HepG2 (cell line): Measurements from ENCODE around the gene TUT1. TPM values are rescaled to one million over a fixed set of nuclear protein-coding genes. Genes with fewer than 3 reads are reported as not detected.

ENCODE experiments used
- ADNP ChIP-seq: sonication (generic); formaldehyde crosslinking; IDR thresholded peaks from 2 replicates; pipeline ENCODE4 v1.4.0; 2020; ENCODE audit warnings: missing genetic modification reagents
- AGO2 ChIP-seq: fragments of 200-400 bp; formaldehyde crosslinking; optimal IDR thresholded peaks from 2 replicates; pipeline ENCODE3; 2017; ENCODE audit warnings: mild to moderate bottlenecking, low read depth, low read length, moderate library complexity
- BORCS8-MEF2B ChIP-seq: sonication (generic); formaldehyde crosslinking; IDR thresholded peaks from 2 replicates; pipeline ENCODE4 v1.8.0; 2022; ENCODE audit warnings: mild to moderate bottlenecking, missing genetic modification reagents
- CEBPG ChIP-seq: IDR thresholded peaks from 2 replicates; pipeline ENCODE4 v1.6.1; 2016
- FOXK1 ChIP-seq: sonication (generic); formaldehyde crosslinking; IDR thresholded peaks from 2 replicates; pipeline ENCODE4 v1.4.0; 2020; ENCODE audit warnings: low read depth, missing genetic modification reagents, borderline replicate concordance
- GFI1 ChIP-seq: sonication (generic); formaldehyde crosslinking; IDR thresholded peaks from 2 replicates; pipeline ENCODE4 v1.5.0; 2020; ENCODE audit warnings: missing genetic modification reagents, mild to moderate bottlenecking, borderline replicate concordance
- NONO ChIP-seq, 2 experiments: fragments of 450-650 bp in 1 of 2; sonication (generic) in 1 of 2; formaldehyde crosslinking in 1 of 2; IDR thresholded peaks in 1 of 2; conservative IDR thresholded peaks in 1 of 2; 2 replicates each; pipeline versions ENCODE4 v1.6.1 to v1.8.0; 2017 to 2022; ENCODE audit warnings: mild to moderate bottlenecking in 1 of 2, missing genetic modification reagents in 1 of 2, moderate library complexity in 1 of 2
- PATZ1 ChIP-seq: sonication (generic); formaldehyde crosslinking; IDR thresholded peaks from 2 replicates; pipeline ENCODE4 v1.4.0; 2020; ENCODE audit warnings: missing genetic modification reagents
- PHF5A ChIP-seq: IDR thresholded peaks from one replicate; pipeline ENCODE4 v1.6.1; 2018; ENCODE audit warnings: low read depth, missing genetic modification reagents; ENCODE audit not compliant: unreplicated experiment
- SP5 ChIP-seq: IDR thresholded peaks from 2 replicates; pipeline ENCODE4 v1.6.1; 2016; ENCODE audit warnings: low read depth, borderline replicate concordance
- ZNF263 ChIP-seq: sonication (generic); formaldehyde crosslinking; IDR thresholded peaks from 2 replicates; pipeline ENCODE4 v1.4.0; 2020; ENCODE audit warnings: missing genetic modification reagents
- ZNF329 ChIP-seq: sonication (generic); formaldehyde crosslinking; IDR thresholded peaks from 2 replicates; pipeline ENCODE4 v1.9.0; 2021; ENCODE audit warnings: low read depth, mild to moderate bottlenecking, missing genetic modification reagents
- ZNF350 ChIP-seq: sonication (generic); formaldehyde crosslinking; IDR thresholded peaks from 2 replicates; pipeline ENCODE4 v1.4.0; 2020; ENCODE audit warnings: mild to moderate bottlenecking, low read depth, missing genetic modification reagents, borderline replicate concordance
- ZNF441 ChIP-seq: sonication (generic); formaldehyde crosslinking; IDR thresholded peaks from 2 replicates; pipeline ENCODE4 v1.7.0; 2021; ENCODE audit warnings: missing genetic modification reagents, borderline replicate concordance
- ZNF512B ChIP-seq: sonication (generic); formaldehyde crosslinking; IDR thresholded peaks from 2 replicates; pipeline ENCODE4 v1.5.1; 2020; ENCODE audit warnings: missing genetic modification reagents, mild to moderate bottlenecking, borderline replicate concordance
- polyA plus RNA-seq, 8 experiments: library from polyadenylated mRNA; depleted of rRNA in 3 of 8; stranded (reverse) in 7 of 8; unstranded in 1 of 8; fragments of >200 nt; fragmentation: Illumina TruSeq in 4 of 8; extraction: Trizol in 4 of 8; gene quantifications; 2 replicates each; pipeline versions ENCODE4 v1.2.1 to v1.2.3, GENCODE V29; 2011 to 2016; ENCODE audit warnings: low read depth in 4 of 8, missing spikeins in 1 of 8, mixed read lengths in 1 of 8; ENCODE audit not compliant: insufficient read depth in 1 of 8
- total RNA-seq, 5 experiments: library from RNA; depleted of rRNA; stranded (reverse); fragments of >200 nt; fragmentation: Illumina TruSeq; extraction: Trizol; gene quantifications; 2 replicates each; pipeline ENCODE4 v1.2.3, GENCODE V29; 2016; ENCODE audit warnings: low read depth in 1 of 5
- TF ChIP-seq, protein P1 (sequence below): sonication (generic); formaldehyde crosslinking; IDR thresholded peaks from 2 replicates; pipeline ENCODE4 v1.8.1; 2022; ENCODE audit warnings: low read depth, mild to moderate bottlenecking, missing genetic modification reagents
- TF ChIP-seq, protein P2 (sequence below): sonication (generic); IDR thresholded peaks from 2 replicates; pipeline ENCODE4 v1.6.1; 2016; ENCODE audit warnings: low read depth, borderline replicate concordance

Gene TUT1
- total and polyA plus RNA-seq, 2 of the 13 experiments (the other 11 are each of a cell fraction or from before 2014, with no cell fraction given): 9.7 to 14.3 TPM

GRCh38 chr11:62548545-62549335, 42.6 kb downstream of the TUT1 start (continued):
- TF ChIP-seq ZNF263 (peak; percentile 41; the same call in 1 of the 2 replicates), CEBPG (CRISPR knock-in tag) (peak; percentile 45; the same call in 1 of the 2 replicates), ZNF512B (CRISPR knock-in tag) (no peak), NONO (IDR thresholded peaks at IDR 0.05) (no peak), NONO (CRISPR knock-in tag; conservative IDR thresholded peaks at IDR 0.05) (0 out of 2 replicates have a peak, but pooled peaks have one; percentile 28), PHF5A (peak; percentile 29), ADNP (CRISPR knock-in tag) (0 out of 2 replicates have a peak, but pooled peaks have one; percentile 32), ZNF329 (no peak), ZNF350 (CRISPR knock-in tag) (0 out of 2 replicates have a peak, but pooled peaks have one; percentile 51), GFI1 (no peak), ZNF441 (CRISPR knock-in tag) (0 out of 2 replicates have a peak, but pooled peaks have one; percentile 45), BORCS8-MEF2B (CRISPR knock-in tag) (0 out of 2 replicates have a peak, but pooled peaks have one; percentile 51), FOXK1 (peak; percentile 47; the same call in 1 of the 2 replicates), PATZ1 (CRISPR knock-in tag) (peak; percentile 98), AGO2 (no peak), SP5 (peak; percentile 74)
- TF ChIP-seq, protein P1, sequence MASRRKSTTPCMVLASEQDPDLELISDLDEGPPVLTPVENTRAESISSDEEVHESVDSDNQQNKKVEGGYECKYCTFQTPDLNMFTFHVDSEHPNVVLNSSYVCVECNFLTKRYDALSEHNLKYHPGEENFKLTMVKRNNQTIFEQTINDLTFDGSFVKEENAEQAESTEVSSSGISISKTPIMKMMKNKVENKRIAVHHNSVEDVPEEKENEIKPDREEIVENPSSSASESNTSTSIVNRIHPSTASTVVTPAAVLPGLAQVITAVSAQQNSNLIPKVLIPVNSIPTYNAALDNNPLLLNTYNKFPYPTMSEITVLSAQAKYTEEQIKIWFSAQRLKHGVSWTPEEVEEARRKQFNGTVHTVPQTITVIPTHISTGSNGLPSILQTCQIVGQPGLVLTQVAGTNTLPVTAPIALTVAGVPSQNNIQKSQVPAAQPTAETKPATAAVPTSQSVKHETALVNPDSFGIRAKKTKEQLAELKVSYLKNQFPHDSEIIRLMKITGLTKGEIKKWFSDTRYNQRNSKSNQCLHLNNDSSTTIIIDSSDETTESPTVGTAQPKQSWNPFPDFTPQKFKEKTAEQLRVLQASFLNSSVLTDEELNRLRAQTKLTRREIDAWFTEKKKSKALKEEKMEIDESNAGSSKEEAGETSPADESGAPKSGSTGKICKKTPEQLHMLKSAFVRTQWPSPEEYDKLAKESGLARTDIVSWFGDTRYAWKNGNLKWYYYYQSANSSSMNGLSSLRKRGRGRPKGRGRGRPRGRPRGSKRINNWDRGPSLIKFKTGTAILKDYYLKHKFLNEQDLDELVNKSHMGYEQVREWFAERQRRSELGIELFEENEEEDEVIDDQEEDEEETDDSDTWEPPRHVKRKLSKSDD: peak; percentile 8; the same call in 1 of the 2 replicates
- TF ChIP-seq, protein P2, sequence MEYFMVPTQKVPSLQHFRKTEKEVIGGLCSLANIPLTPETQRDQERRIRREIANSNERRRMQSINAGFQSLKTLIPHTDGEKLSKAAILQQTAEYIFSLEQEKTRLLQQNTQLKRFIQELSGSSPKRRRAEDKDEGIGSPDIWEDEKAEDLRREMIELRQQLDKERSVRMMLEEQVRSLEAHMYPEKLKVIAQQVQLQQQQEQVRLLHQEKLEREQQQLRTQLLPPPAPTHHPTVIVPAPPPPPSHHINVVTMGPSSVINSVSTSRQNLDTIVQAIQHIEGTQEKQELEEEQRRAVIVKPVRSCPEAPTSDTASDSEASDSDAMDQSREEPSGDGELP: peak; percentile 28; the same call in 1 of the 2 replicates
